BJ (cell line): ENCODE data around the gene BBX. TPM values are rescaled to one million over a fixed set of nuclear protein-coding genes. Genes with fewer than 3 reads are reported as not detected.

Source experiments
- CTCF ChIA-PET: fragments of 350-600 bp; formaldehyde crosslinking; extraction: SDS; loops from one replicate; lab custom pipeline; 2021; ENCODE audit warnings: antibody characterized with exemption, inconsistent platforms; lab: Yijun Ruan, JAX
- POLR2A ChIA-PET: fragments of 300-600 bp; sonication (Branson Sonifier 250); formaldehyde crosslinking; extraction: SDS; loops from one replicate; lab custom pipeline; 2021; ENCODE audit warnings: antibody characterized with exemption; lab: Charles Lee
- DNase-seq: peaks from one replicate; pipeline ENCODE4 v3.0.0-alpha.2; 2011; ENCODE audit warnings: low read depth
- H3K27me3 ChIP-seq: 2 replicates; pipeline ENCODE4 v1.6.0; 2011; ENCODE audit warnings: low read length; ENCODE audit not compliant: control insufficient read depth, insufficient read depth
- H3K36me3 ChIP-seq: 2 replicates; pipeline ENCODE4 v1.5.1; 2011; ENCODE audit warnings: low read length; ENCODE audit not compliant: control insufficient read depth, insufficient read depth
- H3K4me3 ChIP-seq: 2 replicates; pipeline ENCODE4 v1.5.1; 2011; ENCODE audit warnings: low read depth, mild to moderate bottlenecking, control low read depth, low read length
- CTCF ChIP-seq: IDR thresholded peaks from 2 replicates; pipeline ENCODE4 v1.5.1; 2011; ENCODE audit warnings: low read depth, mild to moderate bottlenecking, control low read depth, inconsistent platforms, low read length, moderate library complexity; ENCODE audit not compliant: insufficient read depth
- polyA plus RNA-seq: library from polyadenylated mRNA; depleted of rRNA; stranded (reverse); fragments of >200 nt; gene quantifications from 2 replicates; pipeline ENCODE4 v1.2.3, GENCODE V29; 2011

BBX gene
- polyA plus RNA-seq, 1 experiment, result 47.6 TPM

DNA sequence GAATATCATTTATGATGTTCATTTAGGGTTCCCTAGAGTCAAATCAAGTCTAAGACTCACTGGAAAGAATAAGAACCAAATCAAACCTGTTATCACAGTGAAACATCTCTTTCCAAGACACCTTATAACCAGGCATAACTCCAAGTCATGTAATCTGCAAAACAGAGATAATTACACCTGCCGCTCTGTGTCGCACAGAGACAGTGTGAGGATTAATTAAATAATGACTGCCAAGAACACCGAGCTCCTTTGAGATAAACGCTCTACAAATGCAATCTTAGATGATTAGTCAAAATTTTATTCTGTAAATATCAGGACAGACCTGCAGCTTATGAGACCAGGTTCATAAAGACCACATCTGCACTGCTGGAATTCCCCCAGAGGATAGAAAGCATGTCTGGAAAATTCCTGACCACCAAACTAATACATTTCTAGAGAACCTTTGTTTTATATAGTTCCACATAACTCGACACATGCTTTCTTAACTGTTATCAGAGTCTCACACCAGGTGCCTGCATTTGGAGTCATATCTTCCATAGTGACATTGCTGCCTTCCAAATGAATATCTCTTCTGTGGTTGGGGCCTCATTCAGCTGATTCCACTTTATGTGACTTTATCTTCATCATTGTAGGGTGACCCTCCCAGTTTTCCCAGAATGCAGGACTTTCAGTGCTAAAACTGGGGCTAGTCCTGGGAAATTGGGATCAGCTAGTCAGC is 315.3 kb downstream of the BBX start:
- ChIA-PET CTCF (interaction anchor here (0.8 to 3.9 kb wide), 3 partner anchors 8 to 90 kb away, joined by 3 to 11 read pairs (median 5); no protein-coding TSS in a partner anchor), POLR2A (no interaction called here)
- Histone ChIP-seq H3K27me3 (no peaks in the 10 kb centered on the region), H3K4me3 (no peak overlapping the region), H3K36me3 (no peaks in the 10 kb centered on the region)
- DNase-seq, result no peak
- TF ChIP-seq CTCF, result no peak

GRCh38 chr3:107841831-107842230 is 319.1 kb downstream of the BBX start:
- POLR2A ChIA-PET, result no interaction called here
- no peak for TF ChIP-seq CTCF
- DNase-seq, result no peak

DNA sequence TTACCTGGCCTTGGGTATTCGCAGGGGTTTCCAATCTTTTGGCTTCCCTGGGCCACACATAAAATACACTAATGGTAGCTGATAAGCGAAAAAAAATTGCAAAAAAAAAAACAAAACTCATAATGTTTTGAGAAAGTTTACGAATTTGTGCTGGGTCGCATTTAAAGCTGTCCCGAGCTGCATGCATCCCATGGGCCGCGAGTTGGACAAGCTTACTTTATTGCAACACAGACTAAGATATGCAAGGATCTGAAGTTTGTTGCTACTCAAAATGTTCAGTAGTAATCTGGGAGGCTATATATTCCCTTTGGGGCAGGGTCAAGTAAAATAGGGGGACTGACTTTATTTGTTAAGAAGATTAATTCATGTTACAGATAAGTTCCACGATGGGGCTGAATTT is 320.2 kb downstream of the BBX start:
- DNase-seq, result no peak
- ChIA-PET CTCF (no interaction called here), POLR2A (interaction anchor here (0.6 kb wide), 1 partner anchor 183 kb away, joined by 3 read pairs; no protein-coding TSS in a partner anchor)
- no peak for TF ChIP-seq CTCF
- Histone ChIP-seq H3K36me3 (no peaks in the 10 kb centered on the region), H3K4me3 (no peak overlapping the region), H3K27me3 (no peaks in the 10 kb centered on the region)

More at GRCh38 chr3:107841831-107842230, 319.1 kb downstream of the BBX start:
- CTCF ChIA-PET, result interaction anchor here (0.8 kb wide), 1 partner anchor 513 kb away, joined by 3 read pairs; no protein-coding TSS in a partner anchor
- H3K4me3 ChIP-seq, result no peak overlapping the region
- H3K27me3 ChIP-seq, result no peaks in the 10 kb centered on the region
- H3K36me3 ChIP-seq, result no peaks in the 10 kb centered on the region

DNA sequence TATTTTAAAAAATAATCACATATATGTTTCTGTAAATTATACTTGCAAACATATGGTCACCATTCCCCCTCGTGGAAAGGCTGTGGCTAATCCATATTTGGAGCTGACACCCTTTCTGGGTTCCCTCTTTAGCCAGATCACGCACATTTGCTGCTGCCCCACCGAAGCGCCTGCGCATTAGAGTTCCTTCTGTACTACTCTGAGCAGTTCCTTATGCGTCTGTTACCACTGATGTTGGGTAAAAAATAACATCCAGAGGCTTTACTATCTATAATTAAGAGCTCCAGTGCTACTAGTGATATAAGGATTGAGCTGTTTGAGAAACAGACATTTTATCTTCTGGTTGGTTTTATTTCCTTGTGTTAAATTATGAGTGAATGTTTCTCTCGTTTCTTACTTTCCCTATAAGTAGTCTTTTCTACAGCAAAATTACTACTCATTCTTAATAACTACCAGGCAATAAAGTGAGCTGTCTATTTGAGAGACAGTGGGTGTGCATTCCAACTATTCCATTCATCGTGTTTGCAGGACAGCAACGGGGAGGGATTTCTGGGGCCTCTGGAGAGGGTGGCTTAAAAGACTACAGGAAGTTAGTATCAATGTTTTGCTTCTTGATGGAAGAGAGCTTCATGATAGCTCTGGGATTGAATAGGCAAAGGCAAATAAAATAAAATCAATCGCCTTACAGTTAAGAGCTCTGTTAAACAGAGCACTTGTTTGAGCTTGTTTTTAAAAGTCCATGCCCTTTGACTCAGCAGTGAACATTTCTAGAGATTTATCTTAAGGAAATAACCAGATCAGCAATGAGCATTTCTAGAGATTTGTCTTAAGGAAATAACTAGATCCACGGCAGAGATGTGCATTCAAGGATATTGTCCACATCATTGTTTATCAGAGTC is 322.9 kb downstream of the BBX start:
- Histone ChIP-seq H3K36me3 (no peaks in the 10 kb centered on the region), H3K4me3 (no peak overlapping the region), H3K27me3 (peaks cover 1% of the 10 kb centered on the region; the same call in 1 of the 2 replicates)
- CTCF ChIA-PET, result interaction anchor here (0.6 to 3.3 kb wide), 22 partner anchors 9 to 706 kb away, joined by 3 to 27 read pairs (median 4); no protein-coding TSS in a partner anchor
- POLR2A ChIA-PET, result no interaction called here
- no peak for TF ChIP-seq CTCF
- DNase-seq, result peak; percentile 13
